Stimulated activated naive B cell treated with anti-CD40 and anti-IgM and Interleukin-4, amounts not matched to agents 10 μg/mL and 1 μg/mL and 100 μg/mL, for 72 hours (primary cell): ENCODE results near the gene TSPEAR.

Experiments used
- ATAC-seq, 2 donors: fragments of 150-1000 bp; cut with Tn5 transposase; replicated peaks; 2 replicates each; pipeline ENCODE4 v1.10.0; 2021; ENCODE audit warnings: moderate library complexity in 1 of 2
- DNase-seq: peaks from one replicate; pipeline ENCODE4 v3.0.0; 2021
- H3K27ac Mint-ChIP-seq: one replicate; pipeline ENCODE4 v1.8.0; 2022; ENCODE audit warnings: mild to moderate bottlenecking, mixed read lengths
- H3K27me3 Mint-ChIP-seq, 2 donors: one replicate each; pipeline ENCODE4 v1.8.0; 2022; ENCODE audit warnings: mixed read lengths in 2 of 2
- H3K36me3 Mint-ChIP-seq, 2 donors: one replicate each; pipeline ENCODE4 v1.8.0; 2022; ENCODE audit warnings: mixed read lengths in 2 of 2, mild to moderate bottlenecking in 1 of 2
- H3K4me1 Mint-ChIP-seq, 2 donors: one replicate each; pipeline ENCODE4 v1.8.0; 2022; ENCODE audit warnings: mixed read lengths in 2 of 2, mild to moderate bottlenecking in 1 of 2
- H3K4me3 Mint-ChIP-seq, 2 donors: one replicate each; pipeline ENCODE4 v1.8.0; 2022; ENCODE audit warnings: mild to moderate bottlenecking in 2 of 2, mixed read lengths in 2 of 2, moderate library complexity in 1 of 2
- H3K9me3 Mint-ChIP-seq, 2 donors: one replicate each; pipeline ENCODE4 v1.8.0; 2022; ENCODE audit warnings: mixed read lengths in 2 of 2, mild to moderate bottlenecking in 1 of 2

The TSPEAR gene

DNA sequence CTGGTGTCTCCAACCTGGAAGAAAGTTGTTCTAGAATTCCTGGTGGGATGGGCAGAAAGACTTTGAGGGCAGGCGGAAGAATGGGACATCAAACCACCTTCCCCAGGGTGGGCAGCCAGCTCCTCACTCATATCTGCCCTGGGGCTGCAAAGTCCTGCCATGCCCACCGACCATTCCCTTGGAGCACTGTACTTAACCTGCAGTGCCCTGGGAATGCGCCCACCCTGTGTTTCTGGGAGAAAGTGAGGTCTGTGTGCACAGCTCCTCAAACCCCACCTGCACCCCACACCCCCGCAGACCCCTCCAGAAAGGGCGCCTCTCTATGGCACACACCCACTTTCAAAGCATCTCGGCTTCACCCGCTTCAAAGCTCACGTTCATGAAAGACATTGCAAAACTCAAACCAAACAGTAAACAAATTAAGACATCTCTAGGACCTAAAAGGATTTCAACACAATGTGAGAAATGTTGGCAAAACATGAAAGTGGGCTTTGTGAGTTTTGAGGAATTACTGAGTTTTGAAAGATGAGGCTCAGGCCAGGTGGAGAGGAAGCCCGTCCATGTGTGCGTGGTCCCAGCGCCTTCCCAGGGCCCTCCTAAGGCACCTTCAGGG, 196.5 kb downstream of the TSPEAR start:
- Mint-ChIP-seq H3K4me1 (peaks cover 3 to 8% of the 10 kb centered on the region in 2 donors), H3K36me3 (no peaks in the 10 kb centered on the region), H3K4me3 (no peak overlapping the region), H3K27ac (no peak overlapping the region), H3K9me3 (peaks cover 0 to 5% of the 10 kb centered on the region in 2 donors), H3K27me3 (peaks cover 0 to 15% of the 10 kb centered on the region in 2 donors)
- ATAC-seq (no peak), DNase-seq (no peak)

DNA sequence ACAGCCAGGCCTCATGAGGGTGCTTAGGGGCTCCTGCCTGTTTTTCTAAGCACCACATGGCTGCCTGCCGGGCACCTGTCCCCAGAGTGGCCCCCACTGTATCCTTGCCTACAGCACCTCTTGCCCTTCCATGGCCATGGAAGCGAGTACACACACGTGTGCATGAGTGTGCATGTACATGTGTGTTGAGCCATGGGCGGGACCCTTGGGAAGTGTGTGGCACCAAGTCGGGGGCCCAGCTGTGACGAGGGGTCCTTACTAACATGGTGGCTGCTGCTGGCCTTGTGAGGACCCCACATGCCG, 197.2 kb downstream of the TSPEAR start:
- no peak for ATAC-seq
- Mint-ChIP-seq H3K4me1 (peaks cover 6 to 10% of the 10 kb centered on the region in 2 donors), H3K9me3 (peaks cover 0 to 5% of the 10 kb centered on the region in 2 donors), H3K27me3 (peaks cover 0 to 21% of the 10 kb centered on the region in 2 donors), H3K27ac (no peak overlapping the region), H3K36me3 (no peaks in the 10 kb centered on the region), H3K4me3 (no peak overlapping the region)
- DNase-seq: no peak

DNA sequence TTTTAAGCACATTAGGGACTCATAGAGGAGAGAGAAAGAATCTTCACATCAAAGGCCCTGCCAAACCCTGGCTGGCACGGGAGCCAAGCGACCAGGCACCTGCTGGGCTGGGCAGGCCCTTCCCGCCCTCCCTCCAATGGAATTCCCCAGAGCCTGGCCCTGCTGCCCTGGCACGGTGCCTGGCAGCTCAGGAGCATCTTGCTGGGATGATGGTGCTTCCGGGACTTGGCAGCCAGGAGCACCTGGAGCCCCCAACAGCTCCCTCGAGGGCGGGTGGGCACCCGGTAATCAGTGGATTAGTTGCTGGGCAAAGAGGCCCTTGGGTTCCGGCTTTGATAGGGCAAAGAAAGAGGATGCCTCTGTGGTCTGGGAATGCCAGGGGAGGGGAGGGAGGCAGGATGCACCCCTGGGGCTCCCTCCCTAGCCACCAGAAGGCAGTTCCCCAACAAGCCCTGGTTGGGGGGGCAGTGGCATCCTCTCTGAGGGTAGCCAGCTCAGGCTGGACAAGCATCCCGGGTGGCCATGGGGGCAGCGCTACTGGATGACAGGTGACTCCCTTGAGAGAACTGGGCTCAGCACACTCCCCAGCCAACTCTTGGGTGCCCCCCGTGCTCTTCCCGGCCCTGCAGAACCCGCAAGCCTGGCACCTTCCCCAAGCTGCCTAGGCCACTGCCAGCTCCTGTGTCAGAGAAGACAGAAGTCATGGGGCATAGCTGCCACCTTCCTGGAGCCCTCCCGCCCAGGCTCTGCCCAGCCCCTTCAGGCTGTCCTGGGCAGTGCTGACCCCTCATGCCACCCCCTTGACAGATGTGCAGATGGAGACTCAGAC, 197.8 kb downstream of the TSPEAR start:
- Mint-ChIP-seq H3K4me1 (peaks cover 6 to 10% of the 10 kb centered on the region in 2 donors), H3K9me3 (peaks cover 0 to 5% of the 10 kb centered on the region in 2 donors), H3K27me3 (peaks cover 0 to 21% of the 10 kb centered on the region in 2 donors), H3K4me3 (no peak overlapping the region), H3K36me3 (no peaks in the 10 kb centered on the region), H3K27ac (no peak overlapping the region)
- DNase-seq: no peak
- ATAC-seq: no peak

DNA sequence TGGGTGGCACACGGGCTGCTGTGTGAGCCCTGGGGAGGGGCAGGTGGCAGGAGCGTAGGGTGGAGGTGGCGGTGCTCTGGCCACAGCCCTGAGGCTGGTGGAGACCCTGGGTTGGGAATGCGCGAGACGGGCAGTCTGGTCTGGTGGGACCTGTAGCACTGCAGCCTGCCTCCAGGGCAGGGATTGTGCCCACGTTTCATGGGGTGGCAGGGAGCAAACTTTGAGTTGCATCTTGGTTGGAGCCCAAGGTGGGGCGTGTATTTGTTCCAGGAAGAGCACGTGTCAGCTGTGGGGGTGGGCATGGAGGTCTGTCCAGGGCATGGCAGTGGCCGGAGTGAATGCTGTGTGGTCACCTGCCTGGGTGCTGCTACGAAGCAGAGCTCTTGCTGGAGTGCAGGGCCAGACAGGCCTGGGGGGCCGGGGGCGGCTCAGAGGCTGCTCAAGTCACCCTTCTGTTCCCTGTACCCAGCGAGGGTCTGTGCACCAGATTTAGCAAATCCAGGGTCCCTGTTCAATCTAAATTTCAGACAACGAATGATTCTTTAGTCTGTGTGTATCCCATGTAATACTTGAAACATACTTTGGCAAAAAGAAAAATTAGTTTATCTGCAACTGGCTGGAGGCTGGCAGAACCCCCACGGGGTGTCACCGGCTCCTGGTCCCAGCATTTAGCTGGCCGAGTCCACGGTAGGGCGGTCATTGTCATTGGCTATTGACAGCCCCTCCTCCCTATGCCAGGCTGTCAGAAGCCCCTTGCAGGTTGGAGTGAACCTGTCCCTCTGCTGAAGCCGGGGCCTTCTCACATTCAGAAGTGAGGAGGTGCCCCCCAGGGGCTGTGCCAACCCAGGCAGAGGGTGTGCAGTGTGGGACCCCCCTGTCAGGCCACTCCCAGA, 198.6 kb downstream of the TSPEAR start:
- ATAC-seq (no peak), DNase-seq (no peak)
- H3K27me3 Mint-ChIP-seq: peaks cover 0 to 21% of the 10 kb centered on the region in 2 donors
- H3K36me3 Mint-ChIP-seq: no peaks in the 10 kb centered on the region
- H3K9me3 Mint-ChIP-seq: peaks cover 0 to 2% of the 10 kb centered on the region in 2 donors
- H3K4me1 Mint-ChIP-seq: peaks cover 6 to 10% of the 10 kb centered on the region in 2 donors
- H3K4me3 Mint-ChIP-seq: no peak overlapping the region
- no peak overlapping the region for H3K27ac Mint-ChIP-seq

DNA sequence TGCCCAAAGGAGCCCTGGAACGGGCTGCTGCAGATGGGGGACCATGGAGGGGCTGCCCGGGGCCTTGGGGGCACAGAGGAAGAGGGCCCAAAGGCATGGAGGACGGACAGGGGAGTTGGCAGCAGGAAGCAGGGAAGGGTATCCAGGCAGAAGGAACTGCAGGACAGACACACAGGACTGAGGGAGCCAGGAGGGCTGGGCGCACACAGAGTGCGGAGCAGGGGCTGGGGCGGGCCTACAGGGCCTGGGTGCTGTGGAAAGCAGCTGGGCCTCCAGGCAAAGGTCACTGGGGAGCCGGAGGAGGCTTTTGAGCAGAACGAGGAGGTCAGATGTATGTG, 199.5 kb downstream of the TSPEAR start:
- no peak overlapping the region for H3K27ac Mint-ChIP-seq
- no peaks in the 10 kb centered on the region for H3K9me3 Mint-ChIP-seq
- no peaks in the 10 kb centered on the region for H3K36me3 Mint-ChIP-seq
- DNase-seq (no peak), ATAC-seq (no peak)
- peaks cover 0 to 21% of the 10 kb centered on the region in 2 donors for H3K27me3 Mint-ChIP-seq
- peaks cover 6 to 10% of the 10 kb centered on the region in 2 donors for H3K4me1 Mint-ChIP-seq
- H3K4me3 Mint-ChIP-seq: no peak overlapping the region

DNA sequence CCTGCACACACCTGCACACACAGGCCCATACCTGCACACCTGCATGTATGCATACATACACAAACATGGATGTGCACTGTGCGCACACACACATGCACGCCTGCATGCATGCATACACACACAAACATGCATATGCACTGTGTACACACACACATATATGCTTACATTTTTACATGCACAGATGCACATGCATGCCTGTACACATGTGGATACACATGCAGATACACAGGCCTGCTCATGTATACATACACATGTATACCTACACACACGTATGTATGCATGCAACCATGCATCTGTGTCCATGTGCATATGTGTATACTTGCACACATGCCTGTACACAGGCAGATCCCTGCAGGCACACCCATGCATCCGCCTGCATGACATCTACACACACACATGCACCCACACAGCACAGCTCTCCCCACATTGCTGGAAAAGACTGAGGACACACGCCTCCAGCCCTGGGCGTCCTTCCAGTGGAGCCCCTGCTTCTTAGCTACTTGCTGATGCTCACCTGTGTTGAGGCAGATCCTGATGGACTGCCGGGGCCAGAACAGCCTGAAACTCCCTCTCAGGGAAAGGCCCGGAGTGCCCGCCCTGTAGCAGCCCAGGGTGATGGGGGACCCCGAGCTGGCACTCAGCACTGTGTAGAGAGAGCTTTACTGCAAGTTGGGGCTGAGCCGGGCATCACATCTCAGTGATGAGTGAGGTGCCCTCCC, 200.0 kb downstream of the TSPEAR start:
- peaks cover 0 to 21% of the 10 kb centered on the region in 2 donors for H3K27me3 Mint-ChIP-seq
- DNase-seq (no peak), ATAC-seq (no peak)
- no peaks in the 10 kb centered on the region for H3K36me3 Mint-ChIP-seq
- no peak overlapping the region for H3K27ac Mint-ChIP-seq
- no peaks in the 10 kb centered on the region for H3K9me3 Mint-ChIP-seq
- H3K4me1 Mint-ChIP-seq: peaks cover 6 to 10% of the 10 kb centered on the region in 2 donors
- no peak overlapping the region for H3K4me3 Mint-ChIP-seq

DNA sequence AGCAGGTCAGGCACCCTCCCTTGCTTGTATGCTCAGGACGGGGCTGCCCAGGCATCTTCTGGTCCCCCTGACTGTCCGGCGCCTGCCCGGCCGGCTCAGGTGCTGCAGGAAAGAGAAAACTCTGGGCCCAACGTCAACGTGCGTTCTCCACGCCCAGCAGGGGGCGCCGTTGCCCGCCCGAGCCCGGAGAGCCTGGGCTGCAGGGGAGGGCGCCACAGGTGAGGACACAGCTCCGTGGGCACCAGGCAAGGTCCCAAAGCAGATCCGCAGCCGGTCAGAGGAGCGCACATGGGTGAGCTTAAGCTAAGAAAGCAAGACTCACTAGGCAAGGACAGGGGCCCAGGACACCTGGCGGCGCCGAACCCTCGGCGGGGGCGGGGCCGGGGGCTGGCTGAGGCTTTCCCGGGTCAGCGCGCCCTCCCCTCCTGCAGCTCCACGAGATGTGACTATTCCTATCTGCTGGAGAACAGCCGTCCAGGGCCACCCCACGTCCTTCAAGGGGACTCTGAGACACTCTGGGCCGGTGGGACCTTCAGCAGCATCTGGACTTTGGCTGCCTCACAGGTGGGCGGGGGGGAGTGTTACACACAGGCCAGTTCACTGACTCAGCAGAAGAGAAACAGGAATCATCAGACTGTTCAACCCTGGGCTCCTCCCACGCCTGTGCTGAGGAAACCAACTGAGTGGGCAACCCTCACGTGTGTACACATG, 200.7 kb downstream of the TSPEAR start:
- no peaks in the 10 kb centered on the region for H3K9me3 Mint-ChIP-seq
- peaks cover 0 to 21% of the 10 kb centered on the region in 2 donors for H3K27me3 Mint-ChIP-seq
- peak overlapping the region; percentile 25 to 39 for H3K4me3 Mint-ChIP-seq

DNA sequence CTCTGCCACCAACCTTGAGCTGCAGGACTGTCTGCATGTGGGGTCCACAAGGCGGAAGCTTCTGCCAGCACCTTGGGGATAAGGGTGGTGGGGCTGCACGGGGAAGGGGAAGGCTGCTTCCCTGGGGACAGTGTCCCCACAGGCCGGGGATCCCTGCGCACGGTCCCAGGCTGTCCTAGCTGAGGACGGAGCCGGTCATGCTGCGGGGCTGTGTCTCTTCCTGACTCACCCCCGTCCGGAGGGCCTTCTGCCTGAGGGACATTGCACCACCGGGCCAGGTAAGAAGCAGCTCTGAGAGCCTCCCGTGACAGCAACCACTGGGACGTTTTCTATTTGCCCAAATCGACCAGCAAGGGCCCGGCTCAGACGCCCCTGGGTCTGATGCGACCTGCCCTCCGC, 201.3 kb downstream of the TSPEAR start:
- Mint-ChIP-seq H3K27me3 (peaks cover 0 to 21% of the 10 kb centered on the region in 2 donors), H3K9me3 (no peaks in the 10 kb centered on the region), H3K4me3 (peak overlapping the region; percentile 25 to 39), H3K27ac (no peak overlapping the region), H3K4me1 (peaks cover 6 to 10% of the 10 kb centered on the region in 2 donors), H3K36me3 (no peaks in the 10 kb centered on the region)
- no peak for DNase-seq
- ATAC-seq: no peak

More for the DNA sequence above, 200.7 kb downstream of the TSPEAR start:
- H3K36me3 Mint-ChIP-seq: no peaks in the 10 kb centered on the region
- no peak overlapping the region for H3K27ac Mint-ChIP-seq
- peaks cover 6 to 10% of the 10 kb centered on the region in 2 donors for H3K4me1 Mint-ChIP-seq
- ATAC-seq (peak; percentile 87 to 90), DNase-seq (peak; percentile 47)

DNA sequence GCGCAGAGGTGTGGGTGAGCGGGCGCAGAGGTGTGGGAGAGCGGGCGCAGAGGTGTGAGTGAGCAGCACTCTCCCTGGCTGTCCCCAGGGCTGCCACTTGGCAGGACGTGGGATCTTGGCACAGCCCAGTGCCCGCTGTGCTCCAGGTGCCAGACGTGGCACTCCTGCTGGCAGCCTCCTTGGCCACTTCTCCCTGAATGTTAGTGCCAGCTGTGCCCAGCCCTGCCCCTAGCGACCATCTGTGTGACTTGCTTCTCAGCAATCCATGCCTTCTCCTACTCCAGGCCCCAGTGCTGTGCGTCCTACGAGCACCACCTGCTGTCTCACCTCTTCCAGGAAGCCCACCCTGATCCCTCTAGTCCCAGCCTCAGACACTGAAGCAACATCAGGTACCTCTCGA, 201.8 kb downstream of the TSPEAR start:
- DNase-seq: no peak
- ATAC-seq: no peak
- Mint-ChIP-seq H3K27ac (no peak overlapping the region), H3K9me3 (no peaks in the 10 kb centered on the region), H3K36me3 (no peaks in the 10 kb centered on the region), H3K27me3 (peaks cover 0 to 21% of the 10 kb centered on the region in 2 donors), H3K4me3 (no peak overlapping the region), H3K4me1 (peaks cover 6 to 10% of the 10 kb centered on the region in 2 donors)

DNA sequence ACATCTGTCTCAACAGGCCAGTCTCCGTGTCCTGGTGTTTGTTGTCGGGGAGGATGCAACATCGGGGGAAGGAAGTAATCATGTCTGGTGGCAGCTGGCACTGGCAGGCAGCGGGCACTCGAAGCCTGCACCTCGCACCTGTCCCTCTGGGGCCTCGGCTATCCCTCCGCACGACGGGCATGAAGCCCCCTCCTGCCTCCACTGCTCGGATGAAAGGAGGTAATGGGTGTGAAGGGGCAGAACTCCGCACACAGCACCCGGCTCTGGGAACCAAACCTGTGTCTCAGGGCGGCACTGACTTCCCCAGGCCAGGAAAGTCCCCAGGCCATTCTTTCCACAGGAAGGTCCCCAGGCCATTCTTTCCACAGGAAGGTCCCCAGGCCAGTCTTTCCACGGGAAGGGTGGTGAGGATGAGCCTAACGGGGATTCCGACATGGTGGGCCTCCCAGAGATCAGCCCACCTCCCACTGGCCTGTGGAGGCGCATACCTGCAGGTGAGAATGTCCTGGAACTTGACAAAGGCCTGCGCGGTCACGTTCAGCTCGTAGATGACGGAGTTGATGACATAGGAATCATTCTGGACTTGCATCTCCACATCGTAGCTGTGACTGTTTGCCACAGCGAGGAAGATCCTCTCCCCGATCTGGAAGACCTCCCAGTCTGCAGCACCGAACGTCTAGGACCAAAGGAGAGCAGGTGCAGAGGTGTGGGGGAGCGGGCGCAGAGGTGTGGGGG, 202.5 kb downstream of the TSPEAR start:
- H3K4me3 Mint-ChIP-seq: no peak overlapping the region
- no peaks in the 10 kb centered on the region for H3K36me3 Mint-ChIP-seq
- DNase-seq (no peak), ATAC-seq (no peak)
- H3K4me1 Mint-ChIP-seq: peaks cover 10 to 16% of the 10 kb centered on the region in 2 donors
- H3K9me3 Mint-ChIP-seq: peaks cover 0 to 2% of the 10 kb centered on the region in 2 donors
- no peak overlapping the region for H3K27ac Mint-ChIP-seq
- peaks cover 0 to 21% of the 10 kb centered on the region in 2 donors for H3K27me3 Mint-ChIP-seq

DNA sequence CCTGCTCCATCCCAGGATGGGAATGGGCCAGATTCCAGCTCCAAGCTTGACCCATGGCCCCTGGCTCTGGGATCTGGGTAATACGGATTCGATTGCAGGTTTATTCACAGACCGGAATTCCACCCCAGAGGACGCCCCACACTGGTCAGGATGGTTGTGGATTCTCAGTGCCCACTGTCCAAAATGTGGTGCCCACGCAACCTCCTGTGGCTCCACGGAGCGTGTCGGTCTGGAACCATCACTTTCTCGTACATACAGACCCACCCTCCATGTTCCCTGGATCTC, 203.0 kb downstream of the TSPEAR start:
- Mint-ChIP-seq H3K4me1 (peaks cover 11 to 21% of the 10 kb centered on the region in 2 donors), H3K4me3 (no peak overlapping the region), H3K9me3 (peaks cover 0 to 2% of the 10 kb centered on the region in 2 donors), H3K27ac (no peak overlapping the region), H3K27me3 (peaks cover 0 to 21% of the 10 kb centered on the region in 2 donors), H3K36me3 (no peaks in the 10 kb centered on the region)
- DNase-seq (no peak), ATAC-seq (no peak)

DNA sequence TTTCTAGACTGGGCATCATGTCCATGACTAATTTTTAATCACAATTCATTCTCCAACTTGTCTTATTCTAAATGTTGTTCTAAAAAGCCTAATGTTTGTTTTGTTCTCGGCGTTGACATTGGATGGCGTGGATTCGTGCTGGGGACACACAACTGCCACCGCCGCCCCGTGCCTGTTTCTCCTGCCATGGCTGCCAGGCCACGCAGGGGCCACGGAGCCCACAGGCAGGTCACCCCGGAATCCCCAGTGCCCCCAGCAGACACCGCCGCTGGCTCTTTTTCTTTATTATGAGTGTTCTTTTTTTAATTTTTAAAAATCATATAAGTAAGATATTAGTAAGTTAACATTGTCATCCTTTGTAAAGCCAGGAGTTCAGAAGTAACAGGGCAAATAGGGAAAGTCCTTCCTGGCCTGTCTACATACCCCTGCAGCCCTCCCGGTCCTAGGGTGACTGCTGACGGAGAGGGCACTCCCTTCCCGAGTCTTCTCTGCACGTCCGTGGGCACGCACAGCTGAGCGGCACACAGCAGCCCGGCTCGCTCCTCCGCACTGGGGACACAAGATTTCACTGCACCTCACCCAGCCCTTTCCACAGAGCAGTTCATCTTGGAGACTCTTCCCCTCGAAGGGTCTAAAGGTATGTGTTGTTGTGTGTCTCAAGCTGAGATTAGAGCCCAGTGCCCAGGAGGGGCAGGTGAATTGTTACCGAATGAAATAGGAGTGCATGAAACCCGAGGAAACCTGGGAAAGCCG, 203.5 kb downstream of the TSPEAR start:
- Mint-ChIP-seq H3K4me3 (no peak overlapping the region), H3K36me3 (no peaks in the 10 kb centered on the region), H3K27ac (no peak overlapping the region), H3K4me1 (peaks cover 11 to 21% of the 10 kb centered on the region in 2 donors), H3K27me3 (peaks cover 0 to 21% of the 10 kb centered on the region in 2 donors), H3K9me3 (peaks cover 0 to 2% of the 10 kb centered on the region in 2 donors)
- DNase-seq: no peak
- ATAC-seq: no peak
